IPS-18c (cell line): ENCODE results near the gene PAN2.
"Not testable (repeated sequence)": the region's sequence is repeated elsewhere in the genome, so short reads cannot be mapped to it uniquely, and the experiment has no call there.

Experiments
- H3K4me3 ChIP-seq: 2 replicates; pipeline ENCODE4 v1.7.0; 2013; ENCODE audit warnings: low read depth, mild to moderate bottlenecking, low read length, moderate library complexity; ENCODE audit not compliant: insufficient read depth
- H3K9me3 ChIP-seq: one replicate; pipeline ENCODE4 v1.6.1; 2013; ENCODE audit warnings: mild to moderate bottlenecking, low read length, moderate library complexity; ENCODE audit not compliant: control insufficient read depth, insufficient read depth

The PAN2 gene

GRCh38 chr12:56326126-56326525 lies 7.7 kb downstream of the PAN2 start:
- Histone ChIP-seq H3K9me3 (no peaks in the 10 kb centered on the region), H3K4me3 (no peak overlapping the region)

- Histone ChIP-seq H3K4me3 (no peak overlapping the region), H3K9me3 (no peaks in the 10 kb centered on the region)
Observed at GRCh38 chr12:56324206-56324605, 9.6 kb downstream of the PAN2 start.

- H3K4me3 ChIP-seq, H3K9me3 ChIP-seq: not testable (repeated sequence)
Observed at GRCh38 chr12:56321610-56322009, 12.2 kb downstream of the PAN2 start.

GRCh38 chr12:56321027-56321426 lies 12.8 kb downstream of the PAN2 start:
- H3K4me3 ChIP-seq, result no peak overlapping the region
- no peaks in the 10 kb centered on the region for H3K9me3 ChIP-seq

- no peak overlapping the region for H3K4me3 ChIP-seq
- H3K9me3 ChIP-seq, result no peaks in the 10 kb centered on the region
Observed at GRCh38 chr12:56317675-56318074, 16.1 kb downstream of the PAN2 start.

GRCh38 chr12:56315622-56316473 lies 18.0 kb downstream of the PAN2 start, which contains the start of gene CNPY2:
Gene CNPY2 (minus strand): TSS chr12:56315988. CDS start chr12:56315217, 771 bp downstream.
- H3K9me3 ChIP-seq, result no peaks in the 10 kb centered on the region
- peak within 1 kb of the TSS; percentile 98 for H3K4me3 ChIP-seq

- peak overlapping the region; percentile 98 for H3K4me3 ChIP-seq
- H3K9me3 ChIP-seq, result no peaks in the 10 kb centered on the region
Observed at GRCh38 chr12:56315249-56315621, 18.6 kb downstream of the PAN2 start.

GRCh38 chr12:56311003-56311402 lies 22.8 kb downstream of the PAN2 start:
- no peak overlapping the region for H3K4me3 ChIP-seq
- H3K9me3 ChIP-seq, result no peaks in the 10 kb centered on the region

- H3K4me3 ChIP-seq, result no peak overlapping the region
- no peaks in the 10 kb centered on the region for H3K9me3 ChIP-seq
Observed at GRCh38 chr12:56308714-56309113, 25.1 kb downstream of the PAN2 start.

GRCh38 chr12:56307221-56307965 lies 26.4 kb downstream of the PAN2 start:
- H3K9me3 ChIP-seq, result no peaks in the 10 kb centered on the region
- H3K4me3 ChIP-seq, result no peak overlapping the region

GRCh38 chr12:56304872-56305590 lies 28.8 kb downstream of the PAN2 start:
- H3K9me3 ChIP-seq, result no peaks in the 10 kb centered on the region
- H3K4me3 ChIP-seq, result no peak overlapping the region

- Histone ChIP-seq H3K9me3 (no peaks in the 10 kb centered on the region), H3K4me3 (no peak overlapping the region)
Observed at GRCh38 chr12:56304276-56304675, 29.5 kb downstream of the PAN2 start.

GRCh38 chr12:56300644-56301464 lies 32.9 kb downstream of the PAN2 start:
- H3K4me3 ChIP-seq, result peak overlapping the region; percentile 50
- no peaks in the 10 kb centered on the region for H3K9me3 ChIP-seq

- H3K9me3 ChIP-seq, result no peaks in the 10 kb centered on the region
- H3K4me3 ChIP-seq, result peak within 1 kb of the TSS; percentile 78
Observed at GRCh38 chr12:56299853-56300643, 33.8 kb downstream of the PAN2 start, which contains the start of gene CS. Gene CS (minus strand): TSS chr12:56300330. CDS start chr12:56300201, 129 bp downstream.

GRCh38 chr12:56299308-56299852 lies 34.4 kb downstream of the PAN2 start:
- peak overlapping the region; percentile 78 for H3K4me3 ChIP-seq
- no peaks in the 10 kb centered on the region for H3K9me3 ChIP-seq

GRCh38 chr12:56298828-56299227 lies 35.0 kb downstream of the PAN2 start:
- peak overlapping the region; percentile 78; the same call in 1 of the 2 replicates for H3K4me3 ChIP-seq
- H3K9me3 ChIP-seq, result no peaks in the 10 kb centered on the region
